Measurements from ENCODE around the gene TLL2.

- TF ChIP-seq CTCF (IDR thresholded peaks at IDR 0.05 in 8 of 11, conservative IDR thresholded peaks at IDR 0.05 in 3 of 11) (no peak), POLR2AphosphoS5 (IDR thresholded peaks at IDR 0.05) (no peak), POLR2A (IDR thresholded peaks at IDR 0.05) (no peak)
These were observed 196.5 kb downstream of the TLL2 start for GRCh38 chr10:96317067-96317833.

Data from spleen (tissue), 7 donors.